Activated naive CD8-positive, alpha-beta T cell treated with anti-CD3 and anti-CD28 coated beads for 36 hours (primary cell): Measurements from ENCODE around the gene LHX3. TPM values are rescaled to one million over a fixed set of nuclear protein-coding genes. Genes with fewer than 3 reads are reported as not detected.
A peak's percentile ranks its signal among the peaks of the same experiment; 100 is the strongest.
"Not testable (repeated sequence)": the region's sequence is repeated elsewhere in the genome, so short reads cannot be mapped to it uniquely, and the experiment has no call there.

ENCODE experiments used
- DNase-seq: peaks from one replicate; pipeline ENCODE4 v3.0.0; 2021
- H3K27ac Mint-ChIP-seq: one replicate; pipeline ENCODE4 v1.8.0; 2022; ENCODE audit warnings: mild to moderate bottlenecking, moderate library complexity, mixed read lengths
- H3K27me3 Mint-ChIP-seq: one replicate; pipeline ENCODE4 v1.8.0; 2022; ENCODE audit warnings: mild to moderate bottlenecking, mixed read lengths
- H3K36me3 Mint-ChIP-seq: one replicate; pipeline ENCODE4 v1.8.0; 2021; ENCODE audit warnings: mild to moderate bottlenecking, mixed read lengths
- H3K4me1 Mint-ChIP-seq: one replicate; pipeline ENCODE4 v1.8.0; 2021; ENCODE audit warnings: mixed read lengths
- H3K4me3 Mint-ChIP-seq: one replicate; pipeline ENCODE4 v1.8.0; 2022; ENCODE audit warnings: mild to moderate bottlenecking, moderate library complexity, mixed read lengths
- H3K9me3 Mint-ChIP-seq: one replicate; pipeline ENCODE4 v1.8.0; 2022; ENCODE audit warnings: mixed read lengths
- total RNA-seq, 2 experiments: library from RNA; stranded (reverse); gene quantifications; one replicate each; pipeline ENCODE4 v1.2.3, GENCODE V29; 2021

LHX3 gene
- total RNA-seq, 2 experiments from 2014 or later = not detected

- H3K36me3 Mint-ChIP-seq = peaks cover 3% of the 10 kb centered on the region
- no peaks in the 10 kb centered on the region for H3K27me3 Mint-ChIP-seq
- H3K4me3 Mint-ChIP-seq = peak overlapping the region; percentile 98
- H3K4me1 Mint-ChIP-seq = peaks cover 42% of the 10 kb centered on the region
- no peak for DNase-seq
- peak overlapping the region; percentile 98 for H3K27ac Mint-ChIP-seq
- H3K9me3 Mint-ChIP-seq = no peaks in the 10 kb centered on the region
These were observed 40.0 kb upstream of the LHX3 start for GRCh38 chr9:136244969-136245218.

- H3K4me1 Mint-ChIP-seq = peaks cover 46% of the 10 kb centered on the region
- DNase-seq = peak; percentile 75
- no peaks in the 10 kb centered on the region for H3K27me3 Mint-ChIP-seq
- H3K4me3 Mint-ChIP-seq = peak overlapping the region; percentile 98
- H3K9me3 Mint-ChIP-seq = no peaks in the 10 kb centered on the region
- peak overlapping the region; percentile 98 for H3K27ac Mint-ChIP-seq
- peaks cover 3% of the 10 kb centered on the region for H3K36me3 Mint-ChIP-seq
These were observed 39.4 kb upstream of the LHX3 start for GRCh38 chr9:136244122-136244968.

GRCh38 chr9:136243631-136244030 lies 38.7 kb upstream of the LHX3 start:
- peaks cover 49% of the 10 kb centered on the region for H3K4me1 Mint-ChIP-seq
- peak overlapping the region; percentile 98 for H3K4me3 Mint-ChIP-seq
- peak overlapping the region; percentile 98 for H3K27ac Mint-ChIP-seq
- H3K27me3 Mint-ChIP-seq = no peaks in the 10 kb centered on the region
- H3K9me3 Mint-ChIP-seq = no peaks in the 10 kb centered on the region
- DNase-seq = no peak
- H3K36me3 Mint-ChIP-seq = peaks cover 3% of the 10 kb centered on the region

GRCh38 chr9:136242918-136243525 lies 38.1 kb upstream of the LHX3 start:
- Mint-ChIP-seq H3K9me3 (no peaks in the 10 kb centered on the region), H3K4me1 (peaks cover 54% of the 10 kb centered on the region), H3K27ac (peak overlapping the region; percentile 98), H3K4me3 (no peak overlapping the region), H3K27me3 (no peaks in the 10 kb centered on the region), H3K36me3 (peaks cover 3% of the 10 kb centered on the region)
- no peak for DNase-seq

- no peak overlapping the region for H3K4me3 Mint-ChIP-seq
- no peak overlapping the region for H3K27ac Mint-ChIP-seq
- no peaks in the 10 kb centered on the region for H3K27me3 Mint-ChIP-seq
- H3K36me3 Mint-ChIP-seq = peaks cover 3% of the 10 kb centered on the region
- no peaks in the 10 kb centered on the region for H3K9me3 Mint-ChIP-seq
- no peak for DNase-seq
- H3K4me1 Mint-ChIP-seq = peaks cover 54% of the 10 kb centered on the region
These were observed 37.3 kb upstream of the LHX3 start for GRCh38 chr9:136242248-136242647.

- Mint-ChIP-seq H3K27me3 (no peaks in the 10 kb centered on the region), H3K27ac (peak overlapping the region; percentile 17), H3K4me3 (no peak overlapping the region), H3K36me3 (peaks cover 3% of the 10 kb centered on the region), H3K4me1 (peaks cover 54% of the 10 kb centered on the region), H3K9me3 (no peaks in the 10 kb centered on the region)
- DNase-seq = no peak
These were observed 36.6 kb upstream of the LHX3 start for GRCh38 chr9:136241542-136241941.

GRCh38 chr9:136240941-136241340 lies 36.0 kb upstream of the LHX3 start:
- no peak for DNase-seq
- Mint-ChIP-seq H3K4me1 (peaks cover 51% of the 10 kb centered on the region), H3K9me3 (no peaks in the 10 kb centered on the region), H3K27me3 (no peaks in the 10 kb centered on the region), H3K27ac (peak overlapping the region; percentile 20), H3K4me3 (no peak overlapping the region), H3K36me3 (peaks cover 3% of the 10 kb centered on the region)

- H3K27me3 Mint-ChIP-seq = no peaks in the 10 kb centered on the region
- H3K9me3 Mint-ChIP-seq = no peaks in the 10 kb centered on the region
- H3K27ac Mint-ChIP-seq = no peak overlapping the region
- DNase-seq = no peak
- H3K36me3 Mint-ChIP-seq = peaks cover 6% of the 10 kb centered on the region
- peaks cover 48% of the 10 kb centered on the region for H3K4me1 Mint-ChIP-seq
- H3K4me3 Mint-ChIP-seq = no peak overlapping the region
These were observed 35.0 kb upstream of the LHX3 start for GRCh38 chr9:136239983-136240330.

GRCh38 chr9:136239135-136239982 lies 34.4 kb upstream of the LHX3 start:
- no peak for DNase-seq
- Mint-ChIP-seq H3K27ac (no peak overlapping the region), H3K4me3 (no peak overlapping the region), H3K9me3 (no peaks in the 10 kb centered on the region), H3K27me3 (no peaks in the 10 kb centered on the region), H3K4me1 (peaks cover 47% of the 10 kb centered on the region), H3K36me3 (peaks cover 4% of the 10 kb centered on the region)

- no peak overlapping the region for H3K27ac Mint-ChIP-seq
- DNase-seq = no peak
- H3K4me1 Mint-ChIP-seq = peaks cover 46% of the 10 kb centered on the region
- H3K9me3 Mint-ChIP-seq = no peaks in the 10 kb centered on the region
- peaks cover 8% of the 10 kb centered on the region for H3K36me3 Mint-ChIP-seq
- no peak overlapping the region for H3K4me3 Mint-ChIP-seq
- no peaks in the 10 kb centered on the region for H3K27me3 Mint-ChIP-seq
These were observed 33.4 kb upstream of the LHX3 start for GRCh38 chr9:136238342-136238732.

- H3K36me3 Mint-ChIP-seq = peaks cover 9% of the 10 kb centered on the region
- no peaks in the 10 kb centered on the region for H3K27me3 Mint-ChIP-seq
- no peak overlapping the region for H3K4me3 Mint-ChIP-seq
- peaks cover 46% of the 10 kb centered on the region for H3K4me1 Mint-ChIP-seq
- no peak overlapping the region for H3K27ac Mint-ChIP-seq
- no peak for DNase-seq
- H3K9me3 Mint-ChIP-seq = no peaks in the 10 kb centered on the region
These were observed 32.8 kb upstream of the LHX3 start for GRCh38 chr9:136237486-136238341.

GRCh38 chr9:136236471-136237410 lies 31.8 kb upstream of the LHX3 start:
- not testable (repeated sequence) for H3K27ac Mint-ChIP-seq, DNase-seq, H3K4me3 Mint-ChIP-seq, H3K9me3 Mint-ChIP-seq, H3K27me3 Mint-ChIP-seq
- Mint-ChIP-seq H3K4me1 (peaks cover 47% of the 10 kb centered on the region), H3K36me3 (peaks cover 14% of the 10 kb centered on the region)

GRCh38 chr9:136235709-136236455 lies 31.0 kb upstream of the LHX3 start:
- no peaks in the 10 kb centered on the region for H3K27me3 Mint-ChIP-seq
- no peak for DNase-seq
- H3K9me3 Mint-ChIP-seq = no peaks in the 10 kb centered on the region
- no peak overlapping the region for H3K27ac Mint-ChIP-seq
- H3K4me1 Mint-ChIP-seq = peaks cover 42% of the 10 kb centered on the region
- H3K36me3 Mint-ChIP-seq = peaks cover 14% of the 10 kb centered on the region
- H3K4me3 Mint-ChIP-seq = no peak overlapping the region
